DMS53 (cell line): ENCODE measurements around the gene KDM7A.

Experiments used
- DNase-seq: peaks from one replicate; lab custom pipeline; 2025; lab: John Stamatoyannopoulos, UW

KDM7A gene

DNA sequence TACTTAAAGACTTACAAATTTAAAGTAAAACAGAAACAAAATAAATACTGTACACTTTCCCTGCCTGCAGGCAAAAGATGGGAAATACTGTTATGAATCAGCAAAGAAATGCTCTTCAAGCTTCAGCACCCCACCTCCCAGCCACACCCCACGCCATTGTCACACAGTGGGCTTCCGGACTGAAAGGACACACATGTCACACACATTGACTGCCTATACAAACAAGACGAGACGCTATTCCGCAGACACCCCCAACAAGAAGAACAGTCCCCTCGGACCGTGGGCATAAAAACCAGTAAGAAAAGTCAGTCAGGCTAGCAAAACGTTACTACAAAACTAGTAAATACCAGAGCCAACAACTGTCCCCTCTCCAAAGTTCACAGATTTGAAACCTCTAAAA is 91.8 kb downstream of the KDM7A start:
- DNase-seq = no peak

- no peak for DNase-seq
Measured at GRCh38 chr7:140084142-140084655, 92.6 kb downstream of the KDM7A start.

GRCh38 chr7:140082770-140083169 is 94.0 kb downstream of the KDM7A start:
- no peak for DNase-seq

- DNase-seq = no peak
Measured at GRCh38 chr7:140081774-140082425, 94.9 kb downstream of the KDM7A start.

GRCh38 chr7:140080919-140081318 is 95.9 kb downstream of the KDM7A start:
- DNase-seq = no peak

GRCh38 chr7:140079121-140079536 is 97.7 kb downstream of the KDM7A start:
- peak; percentile 79 for DNase-seq

GRCh38 chr7:140078392-140078791 is 98.4 kb downstream of the KDM7A start:
- peak; percentile 69 for DNase-seq

GRCh38 chr7:140074780-140075179 is 102.0 kb downstream of the KDM7A start:
- no peak for DNase-seq

DNA sequence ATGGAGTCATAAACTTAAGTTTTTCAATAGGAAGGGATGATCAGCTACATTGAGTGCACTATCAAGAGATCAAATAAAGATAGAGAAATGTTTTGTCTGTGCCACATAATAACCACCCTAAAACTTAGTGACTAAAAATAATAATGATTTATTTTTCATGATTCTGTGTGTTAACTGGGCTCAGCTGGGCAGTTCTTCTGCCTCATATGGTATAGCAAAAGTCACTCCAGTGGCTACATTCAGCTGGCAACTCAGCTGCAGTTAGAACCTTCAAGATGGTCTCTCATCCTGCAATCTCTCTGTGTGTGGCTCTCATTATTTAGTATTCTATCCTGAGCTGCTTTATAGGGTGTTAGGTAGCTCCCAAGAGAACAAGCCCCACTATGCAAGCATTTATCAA is 106.2 kb downstream of the KDM7A start:
- no peak for DNase-seq

- DNase-seq = no peak
Measured at GRCh38 chr7:140069298-140069949, 107.4 kb downstream of the KDM7A start.

DNA sequence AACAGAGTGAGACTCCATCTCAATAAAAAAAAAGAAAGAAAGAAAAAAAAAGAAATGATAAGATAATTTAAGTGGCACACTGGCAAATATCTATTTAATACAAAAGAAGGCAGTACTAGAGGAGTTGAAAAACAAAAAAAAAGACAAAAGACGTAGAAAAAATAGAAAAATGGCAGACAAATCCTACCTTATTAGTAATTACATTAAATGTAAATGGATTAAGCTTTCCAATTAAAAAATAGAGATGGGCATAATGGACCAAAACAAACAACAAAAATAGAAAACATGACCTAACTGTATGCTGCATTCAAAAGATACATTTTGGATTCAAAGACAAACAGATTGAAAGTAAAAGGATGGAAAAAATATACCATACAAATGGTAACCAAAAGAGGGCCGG is 108.8 kb downstream of the KDM7A start:
- DNase-seq = no peak

DNA sequence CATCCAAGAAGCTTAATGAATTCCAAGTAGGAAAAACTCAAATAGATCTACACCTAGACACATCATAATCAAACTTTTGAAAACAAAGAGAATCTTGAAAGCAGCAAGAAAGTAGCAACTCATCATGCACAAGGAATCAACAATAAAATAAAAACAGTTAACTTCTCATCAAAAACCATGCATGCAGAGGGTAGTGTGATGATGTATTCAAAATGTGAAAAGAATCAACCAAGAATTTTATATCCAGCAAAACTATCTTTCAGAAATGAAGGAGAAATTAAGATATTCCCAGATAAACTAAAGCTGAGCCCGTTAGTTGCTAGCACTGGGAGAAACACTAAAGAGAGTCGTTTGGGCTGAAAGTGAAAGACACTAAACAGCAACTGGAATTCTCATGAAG is 109.7 kb downstream of the KDM7A start:
- no peak for DNase-seq

DNA sequence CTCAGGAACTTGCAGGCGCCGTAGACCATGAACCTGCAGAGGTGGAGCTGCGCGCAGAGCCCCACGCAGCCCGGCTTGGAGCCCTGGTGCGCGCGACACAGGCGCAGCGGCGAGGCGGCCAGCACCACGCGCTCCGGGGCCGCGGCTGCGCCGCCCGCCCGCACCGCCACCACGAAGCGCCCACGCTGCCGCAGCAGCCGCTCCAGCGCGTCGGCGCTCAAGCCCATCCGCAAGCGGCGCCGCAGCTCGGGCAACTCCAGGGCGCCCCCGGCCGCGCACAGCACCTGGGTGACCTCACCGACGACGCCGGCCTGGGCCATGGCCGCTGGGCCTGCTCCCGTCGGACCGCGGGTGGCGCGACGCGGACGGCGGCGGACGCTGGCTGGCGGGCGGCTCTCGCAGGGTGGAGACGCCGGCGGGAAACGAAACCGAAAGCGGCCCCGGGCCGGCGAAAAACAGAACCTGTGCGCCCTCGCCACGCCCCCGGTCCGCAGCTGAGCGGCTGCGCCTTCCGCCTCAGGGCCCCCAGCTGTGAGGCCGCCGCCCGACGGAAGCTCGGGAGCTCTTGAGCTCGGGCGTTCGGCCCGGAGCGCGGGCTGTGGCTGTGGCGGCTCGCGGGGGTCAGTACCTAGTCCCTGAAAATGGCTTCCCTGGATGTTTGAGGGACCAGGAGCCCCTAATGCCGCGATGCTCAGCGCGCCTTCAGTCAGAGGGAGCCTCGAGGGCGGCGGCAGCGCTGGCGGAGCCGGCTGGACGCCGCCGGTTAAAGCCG is 114.1 kb downstream of the KDM7A start, which contains the start of gene PARP12:
Gene PARP12 (minus strand): TSS at position 424 of the 772 bp plus-strand sequence. CDS start 104 bp downstream, at position 320.
- peak; percentile 97 for DNase-seq

DNA sequence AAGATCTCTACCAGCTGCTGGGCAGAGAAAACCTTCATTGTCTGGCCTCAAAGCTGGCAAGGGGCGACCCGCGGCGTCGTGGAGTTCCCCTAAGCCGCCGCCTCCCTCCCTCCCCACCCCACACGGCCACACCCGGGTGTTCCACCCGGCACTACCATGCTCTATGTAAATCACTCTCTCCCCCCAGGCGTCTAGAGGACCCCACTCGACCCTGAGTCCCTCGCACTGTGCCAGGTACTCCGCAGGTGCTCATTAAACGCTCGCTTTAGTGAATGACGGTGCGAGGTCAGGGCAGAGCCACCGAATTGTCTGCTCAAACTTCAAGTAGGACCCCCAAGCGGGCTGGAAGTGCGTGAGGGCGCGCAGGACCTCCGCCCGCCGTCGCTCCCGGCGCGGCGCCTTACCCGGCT is 114.7 kb downstream of the KDM7A start:
- peak; percentile 76 for DNase-seq

DNA sequence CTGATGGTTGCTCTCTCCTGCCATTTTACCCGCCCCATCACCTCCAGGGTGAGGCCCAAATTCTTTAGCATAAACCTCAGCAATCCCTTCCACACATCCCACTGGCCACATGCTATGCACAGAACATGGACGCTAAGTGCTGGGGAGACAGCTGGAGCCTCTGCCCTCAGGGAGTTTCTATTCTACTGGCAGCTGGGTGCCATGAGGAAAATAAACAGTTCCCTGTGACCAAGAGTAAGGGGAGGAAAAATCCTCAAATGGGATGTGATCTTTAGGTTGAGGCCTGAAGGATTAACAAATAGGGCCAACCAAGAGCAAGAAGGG is 115.2 kb downstream of the KDM7A start:
- peak; percentile 41 for DNase-seq

DNA sequence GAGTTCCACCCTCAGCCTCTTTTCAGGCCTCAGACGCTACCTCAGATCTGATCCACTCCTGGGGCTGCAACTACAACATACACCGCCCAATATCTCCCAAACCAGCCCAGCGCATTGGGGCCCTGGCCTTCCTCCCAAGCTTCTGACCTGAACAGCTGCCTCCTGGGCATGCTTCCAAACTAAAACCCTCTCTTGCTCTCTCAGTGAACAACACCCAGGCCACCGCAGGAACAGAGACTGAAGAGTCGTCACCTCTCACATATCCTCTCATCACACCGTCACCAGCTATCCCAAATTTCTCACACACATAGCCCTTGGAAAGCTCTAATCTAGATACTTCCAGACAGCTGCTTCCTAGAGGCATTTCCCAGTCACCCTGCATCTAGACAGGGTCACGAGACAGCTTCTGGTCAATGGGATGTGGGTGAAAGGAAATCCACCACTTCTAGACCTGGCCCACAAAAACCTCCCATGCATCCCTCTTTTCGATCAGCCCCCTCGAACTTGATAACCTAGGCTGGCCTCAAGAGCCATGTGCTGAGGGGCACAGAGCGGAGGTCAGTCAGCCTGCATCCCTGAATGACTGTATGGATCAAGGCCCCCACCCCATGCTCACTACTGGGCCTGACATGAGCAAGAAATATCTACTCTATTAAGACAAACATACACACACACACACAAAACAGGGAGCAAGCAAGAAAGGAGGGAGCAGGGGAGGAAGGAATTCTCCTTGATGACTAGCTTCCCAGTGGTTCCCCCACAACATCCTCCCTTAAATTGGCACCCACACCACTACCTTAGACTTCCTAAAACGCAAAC is 115.8 kb downstream of the KDM7A start:
- DNase-seq = peak; percentile 31

DNA sequence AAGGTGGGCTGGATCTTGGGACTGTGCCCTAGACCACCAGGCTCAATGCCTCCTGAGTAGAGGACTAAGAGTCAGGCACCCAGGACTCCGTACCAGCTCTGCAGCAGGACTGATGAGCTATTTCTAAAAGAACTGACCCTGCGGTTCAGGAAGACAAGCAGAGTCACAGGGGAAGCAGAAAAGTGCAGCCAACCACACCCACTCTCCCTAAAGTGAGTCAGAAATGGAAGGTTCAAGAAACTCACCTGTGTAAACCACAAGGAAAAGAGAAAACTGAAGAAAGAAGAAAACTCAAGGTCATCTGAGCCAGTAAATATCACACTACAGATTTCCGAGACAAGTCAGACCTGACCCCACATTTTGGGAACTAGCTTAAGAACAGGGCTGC is 116.5 kb downstream of the KDM7A start:
- no peak for DNase-seq

DNA sequence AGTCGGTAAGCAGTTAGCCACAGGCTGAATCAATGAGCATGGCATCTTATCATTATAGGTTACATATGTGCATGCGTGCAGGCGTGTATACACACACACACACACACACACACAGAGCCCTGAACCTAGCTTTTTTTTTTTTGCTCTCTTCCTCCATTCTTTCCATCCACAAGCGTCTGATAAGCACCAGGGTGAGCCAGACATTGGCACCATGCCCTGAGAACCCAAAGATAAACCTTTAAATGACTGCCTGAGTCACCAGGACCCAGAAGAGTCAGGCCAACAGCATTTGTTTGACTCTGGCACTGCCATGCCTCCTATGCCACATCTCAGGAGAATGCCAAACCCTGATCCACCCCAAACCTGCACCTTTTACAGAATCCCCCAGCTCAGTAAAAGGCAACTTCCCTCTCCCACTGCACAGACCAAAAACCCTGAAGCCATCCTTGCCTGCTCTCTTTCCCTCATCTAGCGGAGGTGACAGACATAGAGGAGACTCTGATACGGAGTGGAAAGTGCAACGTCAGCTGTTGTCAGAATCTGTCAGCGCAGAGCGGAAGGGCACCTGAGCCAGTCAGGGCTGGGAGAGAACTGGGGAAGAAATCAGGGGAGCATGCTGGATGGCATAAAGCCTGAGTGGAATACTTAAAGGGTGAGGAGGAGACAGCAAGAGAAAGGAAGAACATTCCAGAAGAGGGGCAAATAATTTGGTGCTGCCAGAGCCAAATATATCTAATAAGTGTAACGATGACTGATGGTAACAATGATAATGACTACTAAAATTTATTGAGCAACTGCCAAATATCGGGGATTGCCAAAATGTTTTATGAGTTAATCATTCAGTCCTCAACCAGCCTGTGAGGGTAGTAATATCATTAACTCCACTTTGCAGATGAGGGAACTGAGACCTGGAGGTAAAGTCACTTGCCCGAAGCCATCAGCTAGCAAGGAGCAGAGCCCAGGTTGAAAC is 117.2 kb downstream of the KDM7A start:
- DNase-seq = peak; percentile 69

GRCh38 chr7:140058517-140058916 is 118.3 kb downstream of the KDM7A start:
- no peak for DNase-seq

DNA sequence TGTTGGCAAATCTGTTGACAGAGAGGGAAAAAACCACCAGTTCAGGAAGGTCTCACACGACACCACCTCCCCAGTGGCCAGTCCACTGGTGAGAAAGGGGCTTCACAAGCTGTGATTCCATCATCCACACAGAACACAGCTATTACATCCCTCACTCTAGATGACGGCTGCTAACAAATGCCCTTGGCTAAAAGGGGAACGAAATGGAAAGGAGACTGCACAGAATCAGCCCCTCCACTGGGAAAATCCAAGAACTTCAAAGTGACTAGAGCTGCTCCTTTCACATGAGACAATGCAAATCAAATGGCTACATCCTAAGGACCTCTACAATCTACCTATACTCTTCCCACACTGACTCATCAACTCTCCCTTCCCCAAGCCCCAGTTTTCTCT is 119.6 kb downstream of the KDM7A start:
- no peak for DNase-seq
